Gastrocnemius medialis (tissue), 4 donors: Measurements from ENCODE around the gene IPCEF1.

ENCODE experiments used
- CTCF ChIP-seq, 5 experiments: fragments of 450-650 bp in 3 of 5; fragments of 200-600 bp in 2 of 5; sonication (generic) in 2 of 5; IDR thresholded peaks in 4 of 5; conservative IDR thresholded peaks in 1 of 5; 1 replicate in 4 of 5; 2 replicates in 1 of 5; pipeline ENCODE4 v1.5.1; 2016 to 2019; ENCODE audit warnings: antibody characterized with exemption in 5 of 5, mild to moderate bottlenecking in 3 of 5, moderate library complexity in 3 of 5
- POLR2A ChIP-seq, 2 donors: fragments of 450-650 bp; IDR thresholded peaks; one replicate each; pipeline ENCODE4 v1.6.1; 2017; ENCODE audit warnings: antibody characterized with exemption in 2 of 2, mild to moderate bottlenecking in 2 of 2, moderate library complexity in 2 of 2

- TF ChIP-seq POLR2A (IDR thresholded peaks at IDR 0.05) (no peak), CTCF (IDR thresholded peaks at IDR 0.05 in 4 of 5, conservative IDR thresholded peaks at IDR 0.05 in 1 of 5) (no peak)
Measured at GRCh38 chr6:154196333-154196885, 160.2 kb downstream of the IPCEF1 start.
